ENCODE measurements around the gene PRLR.

DNA sequence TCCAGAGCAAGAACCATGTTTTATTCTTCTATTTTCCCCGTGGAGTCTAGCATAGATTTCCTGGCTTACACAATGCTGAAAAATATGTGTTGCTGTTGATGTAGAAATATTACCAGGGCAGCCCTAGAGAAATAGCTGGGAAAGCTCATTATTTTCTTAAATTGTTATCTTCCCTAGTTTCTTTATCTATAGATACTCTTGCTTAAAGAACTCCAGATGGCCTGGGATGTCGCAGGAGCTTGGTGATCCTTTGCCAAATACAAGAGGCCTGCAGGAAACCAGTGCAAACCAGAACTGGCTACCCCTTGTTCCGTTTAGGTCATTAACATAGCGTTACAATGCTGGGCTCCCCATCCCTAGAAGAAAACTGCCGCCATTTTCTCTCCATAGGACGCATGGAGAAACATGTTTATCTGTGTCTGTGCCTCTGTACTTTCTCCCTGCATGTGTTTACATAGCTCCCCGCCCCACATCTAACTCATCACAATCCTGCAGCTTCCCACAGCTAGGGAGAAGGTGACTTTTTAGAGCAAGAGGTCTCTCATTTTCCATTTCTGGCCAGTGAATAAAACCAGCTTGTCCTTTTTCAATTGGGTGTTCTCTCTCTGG lies 6.4 kb downstream of the PRLR start:
- TF ChIP-seq, protein P1, sequence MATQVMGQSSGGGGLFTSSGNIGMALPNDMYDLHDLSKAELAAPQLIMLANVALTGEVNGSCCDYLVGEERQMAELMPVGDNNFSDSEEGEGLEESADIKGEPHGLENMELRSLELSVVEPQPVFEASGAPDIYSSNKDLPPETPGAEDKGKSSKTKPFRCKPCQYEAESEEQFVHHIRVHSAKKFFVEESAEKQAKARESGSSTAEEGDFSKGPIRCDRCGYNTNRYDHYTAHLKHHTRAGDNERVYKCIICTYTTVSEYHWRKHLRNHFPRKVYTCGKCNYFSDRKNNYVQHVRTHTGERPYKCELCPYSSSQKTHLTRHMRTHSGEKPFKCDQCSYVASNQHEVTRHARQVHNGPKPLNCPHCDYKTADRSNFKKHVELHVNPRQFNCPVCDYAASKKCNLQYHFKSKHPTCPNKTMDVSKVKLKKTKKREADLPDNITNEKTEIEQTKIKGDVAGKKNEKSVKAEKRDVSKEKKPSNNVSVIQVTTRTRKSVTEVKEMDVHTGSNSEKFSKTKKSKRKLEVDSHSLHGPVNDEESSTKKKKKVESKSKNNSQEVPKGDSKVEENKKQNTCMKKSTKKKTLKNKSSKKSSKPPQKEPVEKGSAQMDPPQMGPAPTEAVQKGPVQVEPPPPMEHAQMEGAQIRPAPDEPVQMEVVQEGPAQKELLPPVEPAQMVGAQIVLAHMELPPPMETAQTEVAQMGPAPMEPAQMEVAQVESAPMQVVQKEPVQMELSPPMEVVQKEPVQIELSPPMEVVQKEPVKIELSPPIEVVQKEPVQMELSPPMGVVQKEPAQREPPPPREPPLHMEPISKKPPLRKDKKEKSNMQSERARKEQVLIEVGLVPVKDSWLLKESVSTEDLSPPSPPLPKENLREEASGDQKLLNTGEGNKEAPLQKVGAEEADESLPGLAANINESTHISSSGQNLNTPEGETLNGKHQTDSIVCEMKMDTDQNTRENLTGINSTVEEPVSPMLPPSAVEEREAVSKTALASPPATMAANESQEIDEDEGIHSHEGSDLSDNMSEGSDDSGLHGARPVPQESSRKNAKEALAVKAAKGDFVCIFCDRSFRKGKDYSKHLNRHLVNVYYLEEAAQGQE (IDR thresholded peaks at IDR 0.05; ENCODE audit: unreplicated experiment): no peak
- TF ChIP-seq EZH2phosphoT487 (IDR thresholded peaks at IDR 0.05; ENCODE audit: unreplicated experiment): no peak
- TF ChIP-seq, protein P2, sequence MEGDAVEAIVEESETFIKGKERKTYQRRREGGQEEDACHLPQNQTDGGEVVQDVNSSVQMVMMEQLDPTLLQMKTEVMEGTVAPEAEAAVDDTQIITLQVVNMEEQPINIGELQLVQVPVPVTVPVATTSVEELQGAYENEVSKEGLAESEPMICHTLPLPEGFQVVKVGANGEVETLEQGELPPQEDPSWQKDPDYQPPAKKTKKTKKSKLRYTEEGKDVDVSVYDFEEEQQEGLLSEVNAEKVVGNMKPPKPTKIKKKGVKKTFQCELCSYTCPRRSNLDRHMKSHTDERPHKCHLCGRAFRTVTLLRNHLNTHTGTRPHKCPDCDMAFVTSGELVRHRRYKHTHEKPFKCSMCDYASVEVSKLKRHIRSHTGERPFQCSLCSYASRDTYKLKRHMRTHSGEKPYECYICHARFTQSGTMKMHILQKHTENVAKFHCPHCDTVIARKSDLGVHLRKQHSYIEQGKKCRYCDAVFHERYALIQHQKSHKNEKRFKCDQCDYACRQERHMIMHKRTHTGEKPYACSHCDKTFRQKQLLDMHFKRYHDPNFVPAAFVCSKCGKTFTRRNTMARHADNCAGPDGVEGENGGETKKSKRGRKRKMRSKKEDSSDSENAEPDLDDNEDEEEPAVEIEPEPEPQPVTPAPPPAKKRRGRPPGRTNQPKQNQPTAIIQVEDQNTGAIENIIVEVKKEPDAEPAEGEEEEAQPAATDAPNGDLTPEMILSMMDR (conservative IDR thresholded peaks at IDR 0.05; ENCODE audit: low read depth in 2 of 2): no peak
